Hepatocyte (in vitro differentiated cells): Measurements from ENCODE around the gene GHR.

ENCODE experiments used
- EZH2phosphoT487 ChIP-seq: fragments of 200-600 bp; sonication (generic); IDR thresholded peaks from one replicate; pipeline ENCODE4 v1.6.1; 2018; ENCODE audit warnings: antibody characterized with exemption, mild to moderate bottlenecking, low read depth, moderate library complexity; ENCODE audit not compliant: unreplicated experiment, severe bottlenecking
- TF ChIP-seq, protein P1 (sequence below): fragments of 200-600 bp; sonication (generic); IDR thresholded peaks from 2 replicates; pipeline ENCODE4 v1.5.1; 2016; ENCODE audit warnings: antibody characterized with exemption, mild to moderate bottlenecking; ENCODE audit not compliant: poor library complexity

DNA sequence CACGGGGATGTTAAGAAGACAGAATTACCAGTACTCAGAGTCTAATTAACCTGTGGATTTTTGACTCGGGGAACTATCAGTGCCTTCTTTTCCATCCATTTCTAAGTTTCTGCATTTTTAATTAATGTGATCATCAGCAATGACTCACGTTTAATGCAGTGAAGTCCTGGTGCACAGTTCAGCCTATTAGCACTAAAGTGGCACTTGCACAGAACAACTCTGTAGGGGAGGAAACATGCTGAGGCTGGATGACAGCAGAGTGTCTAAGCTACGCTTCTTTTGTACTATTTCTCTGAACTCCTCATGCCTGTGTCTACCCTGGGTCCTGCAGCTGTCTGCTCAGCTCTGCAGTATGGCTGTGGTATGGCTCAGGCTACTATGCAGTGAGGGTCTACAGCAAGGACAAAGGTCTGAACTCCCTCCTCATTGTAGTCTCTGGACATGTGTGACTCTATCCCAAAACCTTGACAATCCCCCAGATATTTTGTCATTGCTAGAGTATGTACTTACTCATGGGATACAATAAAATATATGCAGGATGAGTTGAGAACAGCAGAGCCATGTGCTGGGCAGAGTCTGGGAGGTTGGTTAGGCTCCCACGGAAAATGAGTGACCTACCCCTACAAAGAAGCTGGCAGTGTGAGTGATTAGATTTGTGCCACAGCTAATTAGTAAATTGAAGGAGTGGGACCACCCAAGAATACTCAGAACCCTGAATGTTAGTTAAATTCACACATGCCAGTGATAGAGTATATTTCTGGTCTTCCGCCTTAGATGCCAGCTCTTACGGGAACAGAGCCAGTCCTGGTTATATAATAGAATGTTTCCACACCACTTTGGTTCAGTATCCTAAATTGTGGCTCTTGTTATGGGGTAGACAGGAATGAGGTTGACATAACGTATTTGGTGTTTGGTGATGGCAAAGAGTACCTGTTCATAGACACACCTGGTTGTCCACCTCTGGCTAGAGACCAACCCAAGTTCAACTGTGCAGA, 148.0 kb downstream of the GHR start:
- TF ChIP-seq, protein P1, sequence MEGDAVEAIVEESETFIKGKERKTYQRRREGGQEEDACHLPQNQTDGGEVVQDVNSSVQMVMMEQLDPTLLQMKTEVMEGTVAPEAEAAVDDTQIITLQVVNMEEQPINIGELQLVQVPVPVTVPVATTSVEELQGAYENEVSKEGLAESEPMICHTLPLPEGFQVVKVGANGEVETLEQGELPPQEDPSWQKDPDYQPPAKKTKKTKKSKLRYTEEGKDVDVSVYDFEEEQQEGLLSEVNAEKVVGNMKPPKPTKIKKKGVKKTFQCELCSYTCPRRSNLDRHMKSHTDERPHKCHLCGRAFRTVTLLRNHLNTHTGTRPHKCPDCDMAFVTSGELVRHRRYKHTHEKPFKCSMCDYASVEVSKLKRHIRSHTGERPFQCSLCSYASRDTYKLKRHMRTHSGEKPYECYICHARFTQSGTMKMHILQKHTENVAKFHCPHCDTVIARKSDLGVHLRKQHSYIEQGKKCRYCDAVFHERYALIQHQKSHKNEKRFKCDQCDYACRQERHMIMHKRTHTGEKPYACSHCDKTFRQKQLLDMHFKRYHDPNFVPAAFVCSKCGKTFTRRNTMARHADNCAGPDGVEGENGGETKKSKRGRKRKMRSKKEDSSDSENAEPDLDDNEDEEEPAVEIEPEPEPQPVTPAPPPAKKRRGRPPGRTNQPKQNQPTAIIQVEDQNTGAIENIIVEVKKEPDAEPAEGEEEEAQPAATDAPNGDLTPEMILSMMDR, result no peak
- TF ChIP-seq EZH2phosphoT487, result no peak
